Glutamatergic neuron (in vitro differentiated cells): ENCODE results near the gene PEX11B. TPM values are rescaled to one million over a fixed set of nuclear protein-coding genes. Genes with fewer than 3 reads are reported as not detected.

Experiments
- DNase-seq: peaks from one replicate; pipeline ENCODE4 v3.0.0; 2022
- H3K27ac Mint-ChIP-seq: one replicate; pipeline ENCODE4 v1.8.0; 2020; ENCODE audit warnings: mild to moderate bottlenecking, mixed read lengths, inconsistent platforms; ENCODE audit not compliant: unreplicated experiment
- H3K27me3 Mint-ChIP-seq: one replicate; pipeline ENCODE4 v1.8.0; 2020; ENCODE audit warnings: mild to moderate bottlenecking, moderate library complexity, mixed read lengths, inconsistent platforms; ENCODE audit not compliant: unreplicated experiment
- H3K36me3 Mint-ChIP-seq: one replicate; pipeline ENCODE4 v1.8.0; 2020; ENCODE audit warnings: mild to moderate bottlenecking, mixed read lengths, inconsistent platforms; ENCODE audit not compliant: unreplicated experiment
- H3K4me1 Mint-ChIP-seq: one replicate; pipeline ENCODE4 v1.8.0; 2020; ENCODE audit warnings: mild to moderate bottlenecking, low read depth, mixed read lengths, inconsistent platforms; ENCODE audit not compliant: unreplicated experiment
- H3K4me3 Mint-ChIP-seq: one replicate; pipeline ENCODE4 v1.8.0; 2020; ENCODE audit warnings: mild to moderate bottlenecking, mixed read lengths, inconsistent platforms; ENCODE audit not compliant: unreplicated experiment
- H3K9me3 Mint-ChIP-seq: one replicate; pipeline ENCODE4 v1.8.0; 2020; ENCODE audit warnings: mild to moderate bottlenecking, moderate library complexity, mixed read lengths, inconsistent platforms; ENCODE audit not compliant: unreplicated experiment
- total RNA-seq: library from RNA; stranded (reverse); fragmentation: NEBNext Ultra II Directional; extraction: Animal tissue kit (Norgen Biotek cat#: 25700); gene quantifications from one replicate; pipeline ENCODE4 v1.2.1, GENCODE V29; 2021; ENCODE audit not compliant: unreplicated experiment
- TF ChIP-seq, protein P1 (sequence below): fragments of 200-600 bp; sonication (generic); IDR thresholded peaks from one replicate; pipeline ENCODE4 v1.5.0; 2021; ENCODE audit not compliant: partially characterized antibody, unreplicated experiment

Gene PEX11B
- total RNA-seq, 1 donor from 2014 or later, result 24.7 TPM

DNA sequence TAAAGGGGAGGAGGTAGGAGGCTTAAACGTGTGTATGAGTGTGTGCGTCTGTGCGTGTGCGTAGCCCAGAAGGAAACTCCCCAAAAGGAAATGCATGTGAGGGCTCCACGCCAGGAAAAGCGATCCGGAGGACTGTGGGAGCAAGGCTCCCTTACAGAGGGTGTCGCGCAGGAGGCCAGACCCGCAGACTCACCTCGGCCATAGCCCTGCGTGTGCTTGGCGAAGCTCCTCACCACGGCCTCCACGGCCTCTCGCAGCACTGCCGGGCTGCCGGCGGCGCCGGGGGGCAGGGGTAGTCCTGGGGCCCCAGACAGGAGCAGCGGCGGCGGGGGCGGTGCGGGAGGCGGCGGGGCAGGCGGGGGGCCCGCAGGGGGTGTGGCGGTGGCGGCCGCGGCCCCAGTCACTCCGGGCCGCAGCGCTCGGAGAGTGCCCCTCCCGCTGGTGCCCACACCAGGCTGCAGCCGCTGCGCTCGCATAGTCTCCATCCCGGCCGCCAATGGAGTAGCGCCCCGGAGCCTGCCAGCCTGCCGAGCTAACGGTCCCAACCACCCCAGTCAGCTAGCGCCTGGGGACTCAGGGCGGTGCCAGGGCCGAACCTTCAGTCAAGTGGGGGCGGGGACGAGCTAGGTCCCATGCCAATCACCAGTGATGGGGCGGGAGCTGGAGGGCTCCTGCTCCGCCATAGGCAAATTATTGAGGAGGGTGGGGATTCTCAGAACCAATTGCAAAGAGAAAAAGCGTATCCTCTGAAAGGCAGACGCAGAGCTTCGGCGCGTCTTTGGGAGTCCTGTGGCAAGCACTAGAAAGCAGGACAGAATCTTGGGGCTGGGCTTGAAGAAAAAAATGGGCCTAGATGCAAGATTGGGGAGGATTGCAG lies 39.2 kb upstream of the PEX11B start, which contains the start of gene LIX1L:
TSS of gene LIX1L (minus strand) at position 575 of the 877 bp plus-strand sequence. CDS start at position 485, 90 bp downstream.
- Mint-ChIP-seq H3K27me3 (peaks cover 14% of the 10 kb centered on the region), H3K27ac (peak within 1 kb of the TSS; percentile 56)

GRCh38 chr1:145956781-145957442 lies 38.4 kb upstream of the PEX11B start:
- Mint-ChIP-seq H3K36me3 (no peaks in the 10 kb centered on the region), H3K27ac (peak overlapping the region; percentile 56), H3K4me3 (peak overlapping the region; percentile 98), H3K27me3 (peaks cover 10% of the 10 kb centered on the region), H3K9me3 (peaks cover 10% of the 10 kb centered on the region), H3K4me1 (peaks cover 10% of the 10 kb centered on the region)
- DNase-seq, result no peak
- TF ChIP-seq, protein P1, sequence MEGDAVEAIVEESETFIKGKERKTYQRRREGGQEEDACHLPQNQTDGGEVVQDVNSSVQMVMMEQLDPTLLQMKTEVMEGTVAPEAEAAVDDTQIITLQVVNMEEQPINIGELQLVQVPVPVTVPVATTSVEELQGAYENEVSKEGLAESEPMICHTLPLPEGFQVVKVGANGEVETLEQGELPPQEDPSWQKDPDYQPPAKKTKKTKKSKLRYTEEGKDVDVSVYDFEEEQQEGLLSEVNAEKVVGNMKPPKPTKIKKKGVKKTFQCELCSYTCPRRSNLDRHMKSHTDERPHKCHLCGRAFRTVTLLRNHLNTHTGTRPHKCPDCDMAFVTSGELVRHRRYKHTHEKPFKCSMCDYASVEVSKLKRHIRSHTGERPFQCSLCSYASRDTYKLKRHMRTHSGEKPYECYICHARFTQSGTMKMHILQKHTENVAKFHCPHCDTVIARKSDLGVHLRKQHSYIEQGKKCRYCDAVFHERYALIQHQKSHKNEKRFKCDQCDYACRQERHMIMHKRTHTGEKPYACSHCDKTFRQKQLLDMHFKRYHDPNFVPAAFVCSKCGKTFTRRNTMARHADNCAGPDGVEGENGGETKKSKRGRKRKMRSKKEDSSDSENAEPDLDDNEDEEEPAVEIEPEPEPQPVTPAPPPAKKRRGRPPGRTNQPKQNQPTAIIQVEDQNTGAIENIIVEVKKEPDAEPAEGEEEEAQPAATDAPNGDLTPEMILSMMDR, result no peak

More for the DNA sequence above, 39.2 kb upstream of the PEX11B start, which contains the start of gene LIX1L:
- Mint-ChIP-seq H3K9me3 (peaks cover 12% of the 10 kb centered on the region), H3K36me3 (no peaks in the 10 kb centered on the region), H3K4me1 (peaks cover 15% of the 10 kb centered on the region), H3K4me3 (peak within 1 kb of the TSS; percentile 98)
- TF ChIP-seq, protein P1, result no peak
- peak; percentile 93 for DNase-seq

GRCh38 chr1:145956361-145956760 lies 37.8 kb upstream of the PEX11B start:
- DNase-seq, result no peak
- Mint-ChIP-seq H3K4me3 (peak overlapping the region; percentile 98), H3K9me3 (peaks cover 10% of the 10 kb centered on the region), H3K27me3 (peaks cover 10% of the 10 kb centered on the region), H3K36me3 (no peaks in the 10 kb centered on the region), H3K4me1 (peaks cover 10% of the 10 kb centered on the region), H3K27ac (no peak overlapping the region)
- TF ChIP-seq, protein P1, result no peak

DNA sequence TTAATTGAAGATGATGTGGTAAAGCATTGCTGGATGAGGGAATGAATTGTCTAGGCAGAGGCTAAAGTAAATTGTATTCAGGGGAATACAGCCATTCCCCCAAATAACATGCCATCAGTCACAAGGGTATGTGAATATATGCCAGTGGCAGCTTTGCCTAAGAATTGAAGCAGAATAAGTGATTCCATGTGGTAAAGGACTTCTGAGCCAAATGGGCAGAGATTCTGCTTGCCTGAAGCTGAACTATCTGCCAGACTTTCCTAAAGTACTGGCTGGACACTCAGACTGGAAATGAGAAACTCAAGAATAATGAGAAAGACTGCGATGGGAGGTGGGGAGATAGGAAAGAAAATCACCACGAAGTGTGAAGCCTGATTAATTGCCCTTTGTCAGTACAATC lies 36.9 kb upstream of the PEX11B start:
- Mint-ChIP-seq H3K36me3 (no peaks in the 10 kb centered on the region), H3K27ac (no peak overlapping the region), H3K4me3 (peak overlapping the region; percentile 27), H3K9me3 (peaks cover 10% of the 10 kb centered on the region), H3K4me1 (peaks cover 10% of the 10 kb centered on the region), H3K27me3 (peaks cover 10% of the 10 kb centered on the region)
- TF ChIP-seq, protein P1, result no peak
- no peak for DNase-seq

GRCh38 chr1:145953861-145954260 lies 35.3 kb upstream of the PEX11B start:
- no peaks in the 10 kb centered on the region for H3K36me3 Mint-ChIP-seq
- H3K4me1 Mint-ChIP-seq, result peaks cover 5% of the 10 kb centered on the region
- H3K27me3 Mint-ChIP-seq, result peaks cover 7% of the 10 kb centered on the region
- H3K4me3 Mint-ChIP-seq, result no peak overlapping the region
- no peak overlapping the region for H3K27ac Mint-ChIP-seq
- TF ChIP-seq, protein P1, result no peak
- no peak for DNase-seq
- peaks cover 7% of the 10 kb centered on the region for H3K9me3 Mint-ChIP-seq
